ENCODE measurements around the gene TSPAN19. TPM values are rescaled to one million over a fixed set of nuclear protein-coding genes. Genes with fewer than 3 reads are reported as not detected.

The TSPAN19 gene
- total and polyA plus RNA-seq, 12 donors, result 0.33 to 0.40 (median 0.34) TPM; not detected in 9

GRCh38 chr12:84986117-84986516 is 50.0 kb downstream of the TSPAN19 start:
- TF ChIP-seq CTCF (IDR thresholded peaks at IDR 0.05), result no peak
- TF ChIP-seq POLR2A (IDR thresholded peaks at IDR 0.05), result no peak
- no peak overlapping the region for H3K27ac ChIP-seq
- no peaks in the 10 kb centered on the region for H3K4me1 ChIP-seq (replicated peaks in 1 of 2)
- H3K36me3 ChIP-seq (replicated peaks in 1 of 2), result no peaks in the 10 kb centered on the region
- H3K9me3 ChIP-seq (replicated peaks in 1 of 3), result no peaks in the 10 kb centered on the region
- H3K27me3 ChIP-seq, result no peaks in the 10 kb centered on the region
- DNase-seq, result no peak
- H3K4me3 ChIP-seq, result no peak overlapping the region
- intact Hi-C loops (cut with DNase I), result no loop called here
- WGBS, 4 donors, result 60 to 73% (median 68%) methylated on average over 2 of the region's 2 CpGs

- Histone ChIP-seq H3K27me3 (no peaks in the 10 kb centered on the region), H3K4me1 (replicated peaks in 1 of 2) (no peaks in the 10 kb centered on the region), H3K9me3 (replicated peaks in 1 of 3) (no peaks in the 10 kb centered on the region), H3K4me3 (no peak overlapping the region), H3K27ac (no peak overlapping the region), H3K36me3 (replicated peaks in 1 of 2) (no peaks in the 10 kb centered on the region)
- 50 to 63% (median 59%) methylated on average over 3 of the region's 3 CpGs for WGBS, 4 donors
- intact Hi-C loops (cut with DNase I), result no loop called here
- no peak for TF ChIP-seq CTCF (IDR thresholded peaks at IDR 0.05)
- no peak for TF ChIP-seq POLR2A (IDR thresholded peaks at IDR 0.05)
- DNase-seq, result no peak
Measured at GRCh38 chr12:84983289-84983688, 52.8 kb downstream of the TSPAN19 start.

- Histone ChIP-seq H3K4me3 (no peak overlapping the region), H3K36me3 (replicated peaks in 1 of 2) (no peaks in the 10 kb centered on the region), H3K27me3 (no peaks in the 10 kb centered on the region), H3K9me3 (replicated peaks in 1 of 3) (no peaks in the 10 kb centered on the region), H3K27ac (no peak overlapping the region), H3K4me1 (replicated peaks in 1 of 2) (no peaks in the 10 kb centered on the region)
- TF ChIP-seq CTCF (IDR thresholded peaks at IDR 0.05) (no peak), POLR2A (IDR thresholded peaks at IDR 0.05) (no peak)
- no peak for DNase-seq
- intact Hi-C loops (cut with DNase I), result no loop called here
- 77 to 92% (median 85%) methylated on average over 1 of the region's 1 CpG for WGBS, 4 donors
Measured at GRCh38 chr12:84982888-84983287, 53.2 kb downstream of the TSPAN19 start.

- Histone ChIP-seq H3K27ac (no peak overlapping the region), H3K4me3 (no peak overlapping the region), H3K27me3 (no peaks in the 10 kb centered on the region), H3K36me3 (replicated peaks in 1 of 2) (no peaks in the 10 kb centered on the region), H3K4me1 (replicated peaks in 1 of 2) (no peaks in the 10 kb centered on the region), H3K9me3 (replicated peaks in 1 of 3) (no peaks in the 10 kb centered on the region)
- no peak for DNase-seq
- intact Hi-C loops (cut with DNase I), result no loop called here
- TF ChIP-seq POLR2A (IDR thresholded peaks at IDR 0.05) (no peak), CTCF (IDR thresholded peaks at IDR 0.05) (no peak)
- WGBS, 4 donors, result 9 to 30% (median 19%) methylated on average over 1 of the region's 1 CpG
Measured at GRCh38 chr12:84978921-84979320, 57.2 kb downstream of the TSPAN19 start.

All from adrenal gland (tissue), 12 donors.